ENCODE data around the gene EPOP.

GRCh38 chr17:38677819-38678218 lies 3.1 kb upstream of the EPOP start:
- TF ChIP-seq POLR2A (IDR thresholded peaks at IDR 0.05; ENCODE audit: low read depth, low read length), result no peak
- TF ChIP-seq POLR2AphosphoS5 (IDR thresholded peaks at IDR 0.05; ENCODE audit: low read depth, low read length), result no peak
- TF ChIP-seq SPI1 (IDR thresholded peaks at IDR 0.05; ENCODE audit: low read depth, low read length), result no peak
- no peak for TF ChIP-seq TAF1 (IDR thresholded peaks at IDR 0.05; ENCODE audit: low read depth, low read length)
- TF ChIP-seq POU2F2 (IDR thresholded peaks at IDR 0.05; ENCODE audit: low read depth, low read length), result no peak
- no peak for TF ChIP-seq PAX5 (IDR thresholded peaks at IDR 0.05; ENCODE audit: insufficient read depth, low read length, severe bottlenecking)

Data from GM12891 (cell line).